ENCODE measurements around the gene CLCA4. TPM values are rescaled to one million over a fixed set of nuclear protein-coding genes. Genes with fewer than 3 reads are reported as not detected.

Gene CLCA4
- total RNA-seq, 1 experiment from 2014 or later = not detected

- POLR2A ChIA-PET = no interaction called here
- H3K36me3 Mint-ChIP-seq = no peaks in the 10 kb centered on the region
- H3K9me3 Mint-ChIP-seq = no peaks in the 10 kb centered on the region
- H3K4me1 Mint-ChIP-seq = no peaks in the 10 kb centered on the region
- H3K4me3 Mint-ChIP-seq = no peak overlapping the region
- no peak for DNase-seq (ENCODE audit: low spot score)
- ATAC-seq = no peak
- H3K27ac Mint-ChIP-seq = no peak overlapping the region
- H3K27me3 Mint-ChIP-seq (ENCODE audit: low read depth) = no peaks in the 10 kb centered on the region
- TF ChIP-seq E2F5 (CRISPR knock-in tag; IDR thresholded peaks at IDR 0.05) = no peak
- no peak for TF ChIP-seq USF2 (CRISPR knock-in tag; IDR thresholded peaks at IDR 0.05)
- TF ChIP-seq IRF2 (CRISPR knock-in tag; IDR thresholded peaks at IDR 0.05; ENCODE audit: borderline replicate concordance, low read depth) = no peak
- CTCF ChIA-PET = no interaction called here
Measured at GRCh38 chr1:86567878-86568277, 21.0 kb downstream of the CLCA4 start.

- no peaks in the 10 kb centered on the region for H3K36me3 Mint-ChIP-seq
- ChIA-PET CTCF (no interaction called here), POLR2A (no interaction called here)
- H3K4me3 Mint-ChIP-seq = no peak overlapping the region
- H3K27ac Mint-ChIP-seq = no peak overlapping the region
- DNase-seq (ENCODE audit: low spot score) = no peak
- TF ChIP-seq E2F4 (CRISPR knock-in tag; IDR thresholded peaks at IDR 0.05; ENCODE audit: borderline replicate concordance, low read depth) (no peak), IRF1 (CRISPR knock-in tag; IDR thresholded peaks at IDR 0.05) (no peak), ZNF232 (CRISPR knock-in tag; IDR thresholded peaks at IDR 0.05) (no peak), ATF6 (CRISPR knock-in tag; IDR thresholded peaks at IDR 0.05) (no peak), ZNF396 (CRISPR knock-in tag; IDR thresholded peaks at IDR 0.05; ENCODE audit: borderline replicate concordance) (no peak), E2F5 (CRISPR knock-in tag; IDR thresholded peaks at IDR 0.05) (no peak), ZNF263 (CRISPR knock-in tag; IDR thresholded peaks at IDR 0.05; ENCODE audit: low read depth) (no peak), TP53 (CRISPR knock-in tag; IDR thresholded peaks at IDR 0.05) (no peak)
- no peaks in the 10 kb centered on the region for H3K9me3 Mint-ChIP-seq
- no peaks in the 10 kb centered on the region for H3K27me3 Mint-ChIP-seq (ENCODE audit: low read depth)
- no peak for ATAC-seq
- no peaks in the 10 kb centered on the region for H3K4me1 Mint-ChIP-seq
Measured at GRCh38 chr1:86573763-86574484, 27.0 kb downstream of the CLCA4 start.

- Mint-ChIP-seq H3K4me1 (no peaks in the 10 kb centered on the region), H3K36me3 (no peaks in the 10 kb centered on the region), H3K27ac (no peak overlapping the region), H3K4me3 (no peak overlapping the region), H3K9me3 (no peaks in the 10 kb centered on the region), H3K27me3 (ENCODE audit: low read depth) (no peaks in the 10 kb centered on the region)
- CTCF ChIA-PET = no interaction called here
- ATAC-seq (no peak), DNase-seq (ENCODE audit: low spot score) (no peak)
- POLR2A ChIA-PET = no interaction called here
- TF ChIP-seq FOXK1 (CRISPR knock-in tag; IDR thresholded peaks at IDR 0.05) = no peak
- no peak for TF ChIP-seq E2F1 (CRISPR knock-in tag; IDR thresholded peaks at IDR 0.05)
- TF ChIP-seq AR (CRISPR knock-in tag; IDR thresholded peaks at IDR 0.05) = no peak
- no peak for TF ChIP-seq RELA (CRISPR knock-in tag; IDR thresholded peaks at IDR 0.05; ENCODE audit: borderline replicate concordance)
- no peak for TF ChIP-seq JAZF1 (CRISPR knock-in tag; IDR thresholded peaks at IDR 0.05)
- TF ChIP-seq GABPB1 (CRISPR knock-in tag; IDR thresholded peaks at IDR 0.05) = no peak
- TF ChIP-seq SMAD3 (CRISPR knock-in tag; IDR thresholded peaks at IDR 0.05; ENCODE audit: borderline replicate concordance) = no peak
- TF ChIP-seq ZNF671 (CRISPR knock-in tag; IDR thresholded peaks at IDR 0.05) = no peak
- no peak for TF ChIP-seq ESRRA (CRISPR knock-in tag; IDR thresholded peaks at IDR 0.05; ENCODE audit: borderline replicate concordance)
Measured at GRCh38 chr1:86581231-86581630, 34.4 kb downstream of the CLCA4 start.

Measured in WTC11 (cell line).